ENCODE data around the gene CC2D2B.
"Not testable (repeated sequence)": the region's sequence is repeated elsewhere in the genome, so short reads cannot be mapped to it uniquely, and the experiment has no call there.

The CC2D2B gene

GRCh38 chr10:95909561-95909960 lies 1.8 kb downstream of the CC2D2B start:
- no peak for DNase-seq (ENCODE audit: extremely low read depth, low read depth)
- TF ChIP-seq, protein P1, sequence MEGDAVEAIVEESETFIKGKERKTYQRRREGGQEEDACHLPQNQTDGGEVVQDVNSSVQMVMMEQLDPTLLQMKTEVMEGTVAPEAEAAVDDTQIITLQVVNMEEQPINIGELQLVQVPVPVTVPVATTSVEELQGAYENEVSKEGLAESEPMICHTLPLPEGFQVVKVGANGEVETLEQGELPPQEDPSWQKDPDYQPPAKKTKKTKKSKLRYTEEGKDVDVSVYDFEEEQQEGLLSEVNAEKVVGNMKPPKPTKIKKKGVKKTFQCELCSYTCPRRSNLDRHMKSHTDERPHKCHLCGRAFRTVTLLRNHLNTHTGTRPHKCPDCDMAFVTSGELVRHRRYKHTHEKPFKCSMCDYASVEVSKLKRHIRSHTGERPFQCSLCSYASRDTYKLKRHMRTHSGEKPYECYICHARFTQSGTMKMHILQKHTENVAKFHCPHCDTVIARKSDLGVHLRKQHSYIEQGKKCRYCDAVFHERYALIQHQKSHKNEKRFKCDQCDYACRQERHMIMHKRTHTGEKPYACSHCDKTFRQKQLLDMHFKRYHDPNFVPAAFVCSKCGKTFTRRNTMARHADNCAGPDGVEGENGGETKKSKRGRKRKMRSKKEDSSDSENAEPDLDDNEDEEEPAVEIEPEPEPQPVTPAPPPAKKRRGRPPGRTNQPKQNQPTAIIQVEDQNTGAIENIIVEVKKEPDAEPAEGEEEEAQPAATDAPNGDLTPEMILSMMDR (IDR thresholded peaks at IDR 0.05; ENCODE audit: low read depth, low read length), result no peak

GRCh38 chr10:95916039-95916438 lies 8.3 kb downstream of the CC2D2B start:
- DNase-seq (ENCODE audit: extremely low read depth, low read depth), result not testable (repeated sequence)

- TF ChIP-seq, protein P1 (IDR thresholded peaks at IDR 0.05; ENCODE audit: low read depth, low read length), result no peak
- DNase-seq (ENCODE audit: extremely low read depth, low read depth), result no peak
These were observed 13.1 kb downstream of the CC2D2B start for GRCh38 chr10:95920798-95921426.

DNA sequence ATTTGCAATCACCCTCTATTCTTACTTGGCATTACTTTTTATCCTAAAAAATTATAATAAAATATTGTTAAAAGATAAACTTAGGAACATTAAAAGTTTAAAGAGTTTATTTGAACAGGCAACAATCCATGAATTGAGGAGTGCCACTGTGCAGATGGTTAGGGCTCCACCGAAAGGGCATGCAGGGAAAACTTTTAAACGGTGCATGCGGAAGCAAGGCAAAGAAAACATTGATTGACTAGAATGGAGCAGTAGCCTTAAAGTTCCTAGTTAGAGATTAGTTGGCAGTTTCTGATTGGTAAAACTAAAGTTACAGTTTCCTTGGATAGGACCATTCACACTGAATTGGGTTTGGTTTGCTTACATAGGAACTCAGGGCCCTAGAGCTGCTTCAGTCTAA lies 17.3 kb downstream of the CC2D2B start:
- TF ChIP-seq, protein P1 (IDR thresholded peaks at IDR 0.05; ENCODE audit: low read depth, low read length), result no peak
- DNase-seq (ENCODE audit: extremely low read depth, low read depth), result no peak

GRCh38 chr10:95935429-95935828 lies 27.7 kb downstream of the CC2D2B start:
- TF ChIP-seq, protein P1 (IDR thresholded peaks at IDR 0.05; ENCODE audit: low read depth, low read length), result no peak

GRCh38 chr10:95941115-95941514 lies 33.3 kb downstream of the CC2D2B start:
- no peak for DNase-seq (ENCODE audit: extremely low read depth, low read depth)
- TF ChIP-seq, protein P1 (IDR thresholded peaks at IDR 0.05; ENCODE audit: low read depth, low read length), result no peak

More at GRCh38 chr10:95935429-95935828, 27.7 kb downstream of the CC2D2B start:
- DNase-seq (ENCODE audit: extremely low read depth, low read depth), result no peak

DNA sequence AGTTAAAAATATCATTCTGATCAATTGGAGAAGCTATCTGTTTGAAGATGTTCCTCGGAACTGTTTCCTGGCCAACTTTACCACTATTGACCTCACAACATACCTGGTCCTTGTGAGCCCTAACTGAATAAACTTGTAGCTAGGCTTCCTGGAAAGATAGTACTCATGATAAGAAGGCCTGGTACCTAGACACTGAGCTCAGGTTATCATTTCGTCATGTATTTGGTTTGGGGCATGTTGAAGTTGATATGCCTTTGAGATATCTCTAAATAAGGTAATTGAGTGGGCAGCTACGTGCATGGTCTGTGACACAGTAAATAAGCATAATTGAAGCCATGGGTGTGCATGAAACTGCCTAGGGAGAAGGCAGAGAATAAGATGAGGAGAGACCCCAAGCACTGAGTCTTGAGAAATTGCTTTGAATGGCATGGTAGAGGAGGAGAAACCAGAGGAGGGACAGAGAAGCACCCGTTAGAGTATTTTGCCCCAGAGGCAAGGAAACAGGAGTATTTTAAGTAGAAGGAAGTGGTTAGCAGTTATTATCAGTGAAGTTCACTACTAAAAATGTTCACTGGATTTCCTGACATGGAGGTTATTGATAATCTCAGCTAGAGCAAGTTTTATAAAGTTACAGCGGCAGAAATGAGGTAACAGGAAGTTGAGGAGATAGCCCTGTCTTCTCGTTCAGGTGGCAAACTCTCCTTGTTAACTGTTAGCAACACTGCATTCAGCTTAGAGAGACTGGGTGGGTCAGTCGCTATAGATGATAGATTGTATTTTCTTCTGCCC lies 55.6 kb downstream of the CC2D2B start:
- TF ChIP-seq, protein P1 (IDR thresholded peaks at IDR 0.05; ENCODE audit: low read depth, low read length), result no peak
- DNase-seq (ENCODE audit: extremely low read depth, low read depth), result no peak

Data from AG09319 (cell line).